HG03520 (cell line): ENCODE results near the gene FARP1.

Experiments used
- ATAC-seq: cut with Tn5 transposase; IDR thresholded peaks from one replicate; pipeline ENCODE4 v1.9.1; 2021; ENCODE audit warnings: mild to moderate bottlenecking, moderate library complexity; ENCODE audit not compliant: unreplicated experiment

FARP1 gene

DNA sequence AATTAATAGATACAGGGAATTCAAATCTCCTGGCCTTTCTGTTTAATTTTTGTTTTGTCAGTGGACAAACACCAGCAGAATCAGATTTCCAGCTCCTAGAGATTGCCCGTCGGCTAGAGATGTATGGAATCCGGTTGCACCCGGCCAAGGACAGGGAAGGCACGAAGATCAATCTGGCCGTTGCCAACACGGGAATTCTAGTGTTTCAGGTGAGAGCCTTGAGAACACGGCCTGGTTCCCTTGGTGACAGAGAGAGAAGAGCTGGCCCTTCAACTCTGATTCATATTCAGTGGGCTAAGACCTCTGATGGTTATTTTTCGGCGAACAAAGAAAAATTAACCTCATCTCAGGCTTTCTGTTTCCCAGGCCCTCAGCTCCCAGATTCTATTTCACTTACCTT, 242.7 kb downstream of the FARP1 start:
- no peak for ATAC-seq

DNA sequence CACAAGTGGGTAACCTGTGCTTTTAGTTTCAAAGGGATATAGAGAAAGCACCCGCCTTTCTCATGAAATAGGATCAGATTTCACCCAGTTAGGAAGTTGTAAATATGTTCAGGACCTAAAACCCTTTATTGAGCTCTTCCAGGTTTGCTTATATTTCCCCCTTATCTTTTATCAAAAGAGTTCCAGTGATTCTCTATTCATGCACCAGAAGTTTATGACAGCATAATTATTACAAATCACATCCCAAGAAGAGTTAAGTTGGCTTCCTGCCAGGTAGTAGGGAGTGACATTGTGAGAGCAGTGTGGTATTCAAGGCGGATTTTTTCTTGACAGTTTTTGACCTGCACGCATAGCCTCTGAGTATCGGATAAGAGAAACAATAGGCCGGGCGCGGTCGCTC, 243.7 kb downstream of the FARP1 start:
- no peak for ATAC-seq

DNA sequence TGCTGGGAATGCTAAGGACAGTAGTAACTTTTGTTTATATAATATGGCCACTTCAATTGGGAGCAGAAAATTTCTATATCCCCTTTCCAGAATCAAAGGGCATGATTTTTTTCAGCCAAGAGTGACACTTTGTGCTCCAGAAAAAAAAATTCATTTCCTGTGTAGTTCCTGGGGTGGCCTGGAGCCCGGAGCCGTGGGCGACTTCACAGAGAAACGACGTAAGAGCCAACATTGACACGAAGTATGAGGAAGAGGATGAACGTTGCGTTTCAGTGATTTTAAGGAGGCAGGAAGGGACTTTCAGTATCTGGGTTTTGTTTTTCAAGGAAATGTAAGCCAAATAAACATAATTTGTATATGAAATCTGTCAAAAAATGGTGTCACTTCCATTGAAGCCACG, 246.4 kb downstream of the FARP1 start:
- no peak for ATAC-seq

DNA sequence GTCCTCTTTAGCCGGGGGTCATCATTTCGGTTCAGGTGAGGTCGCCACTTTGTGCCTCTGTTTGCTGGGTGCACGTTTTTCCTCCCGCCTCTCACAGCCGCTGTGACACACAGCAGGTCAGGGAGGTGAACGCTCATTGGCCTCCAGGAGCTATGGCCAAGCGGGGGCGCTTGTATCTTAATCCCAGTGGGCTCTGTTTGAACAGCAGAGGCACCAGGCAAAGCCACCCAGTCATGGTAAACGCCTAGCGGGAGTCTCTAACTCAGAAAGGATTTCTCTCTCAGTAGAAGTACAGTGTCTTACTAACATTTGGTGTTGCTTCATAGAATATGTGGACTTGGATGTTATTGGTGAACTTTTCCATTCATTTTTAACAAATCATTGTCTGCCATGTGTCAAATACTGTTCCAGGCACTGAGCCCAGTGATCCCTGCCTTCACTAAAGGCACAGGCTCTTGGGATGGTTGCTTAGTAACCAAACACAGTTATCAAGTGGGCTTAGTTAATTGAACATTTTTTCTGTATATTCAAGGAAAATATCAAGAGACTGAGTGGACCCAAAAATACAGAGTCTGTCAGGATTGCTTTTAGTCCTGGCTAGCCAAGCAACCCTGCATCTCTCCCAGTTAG, 247.3 kb downstream of the FARP1 start:
- no peak for ATAC-seq

DNA sequence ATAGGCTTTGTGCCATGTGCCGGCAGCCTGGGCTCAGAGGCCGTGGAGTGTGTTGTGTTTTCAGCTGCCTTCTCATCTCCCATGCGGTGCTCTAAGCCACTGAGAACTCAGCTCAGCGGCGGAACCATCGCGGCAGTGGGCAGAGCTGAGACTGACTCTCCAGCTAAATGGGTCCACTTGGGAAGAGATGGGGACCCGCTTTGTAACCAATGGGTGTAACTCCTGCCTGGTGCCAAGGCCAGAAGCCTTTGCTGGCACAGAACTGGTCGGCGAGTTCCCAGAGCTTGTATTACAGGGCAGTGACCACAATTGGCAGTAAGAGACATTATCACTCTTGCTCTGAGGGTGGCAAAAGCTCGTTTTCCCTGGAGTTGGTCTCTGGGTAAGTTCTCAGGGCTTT, 251.0 kb downstream of the FARP1 start:
- no peak for ATAC-seq

DNA sequence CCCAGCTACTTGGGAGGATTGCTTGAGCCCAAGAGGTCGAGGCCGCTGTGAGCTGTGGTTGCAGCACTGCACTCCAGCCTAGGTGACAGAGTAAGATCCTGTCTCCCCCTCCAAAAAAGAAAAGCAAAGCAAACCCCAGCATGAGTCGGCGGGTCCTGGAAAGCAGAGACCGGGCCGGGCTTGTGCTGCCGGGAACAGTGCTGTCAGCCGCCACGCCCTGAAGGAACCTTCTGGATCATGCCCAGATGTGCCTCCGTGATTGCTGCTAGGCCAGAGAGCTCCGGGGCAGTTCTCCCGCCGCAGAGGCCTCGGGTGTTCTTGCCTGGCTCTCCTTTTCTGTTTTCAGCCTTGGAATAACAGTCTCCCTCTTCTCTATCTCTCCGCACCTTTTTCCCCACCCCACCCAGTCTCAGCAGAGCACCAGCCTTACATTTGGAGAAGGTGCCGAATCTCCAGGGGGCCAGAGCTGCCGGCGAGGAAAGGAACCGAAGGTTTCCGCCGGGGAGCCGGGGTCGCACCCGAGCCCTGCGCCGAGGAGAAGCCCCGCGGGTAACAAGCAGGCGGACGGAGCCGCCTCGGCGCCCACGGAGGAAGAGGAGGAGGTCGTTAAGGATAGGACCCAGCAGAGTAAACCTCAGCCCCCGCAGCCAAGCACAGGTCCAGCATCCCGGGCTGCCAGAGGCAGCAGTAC, 252.1 kb downstream of the FARP1 start:
- ATAC-seq, result no peak

DNA sequence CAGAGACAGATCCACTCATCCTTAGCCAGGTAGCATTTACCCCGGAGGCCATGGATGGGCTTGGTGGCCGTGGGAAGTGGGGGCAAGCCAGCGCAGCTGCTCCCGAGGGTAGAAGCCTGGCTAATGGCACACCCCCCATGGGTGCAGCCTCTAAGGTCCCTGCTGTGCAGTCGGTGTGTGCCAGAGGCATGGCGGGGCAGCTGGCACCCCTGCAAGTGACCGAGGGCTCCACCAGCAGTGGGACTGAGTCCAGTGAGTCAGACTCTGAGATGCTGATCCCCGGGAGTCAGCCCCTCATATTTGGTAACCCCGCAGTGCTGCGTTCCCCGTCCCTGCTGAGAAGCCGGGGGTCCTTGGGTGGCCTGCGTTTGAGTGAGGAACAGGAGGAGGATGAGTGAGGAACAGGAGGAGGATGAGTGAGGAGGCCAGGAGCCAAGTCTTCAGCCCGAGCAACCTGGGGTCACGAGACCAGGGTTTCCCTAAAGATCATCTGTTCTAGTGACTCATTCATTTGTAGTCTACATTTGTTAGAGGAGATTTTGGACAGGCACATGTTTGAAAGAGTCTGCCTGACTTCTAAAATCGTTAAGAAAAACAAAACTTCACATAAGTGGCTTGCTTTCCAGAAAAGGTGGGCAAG, 253.3 kb downstream of the FARP1 start:
- no peak for ATAC-seq

DNA sequence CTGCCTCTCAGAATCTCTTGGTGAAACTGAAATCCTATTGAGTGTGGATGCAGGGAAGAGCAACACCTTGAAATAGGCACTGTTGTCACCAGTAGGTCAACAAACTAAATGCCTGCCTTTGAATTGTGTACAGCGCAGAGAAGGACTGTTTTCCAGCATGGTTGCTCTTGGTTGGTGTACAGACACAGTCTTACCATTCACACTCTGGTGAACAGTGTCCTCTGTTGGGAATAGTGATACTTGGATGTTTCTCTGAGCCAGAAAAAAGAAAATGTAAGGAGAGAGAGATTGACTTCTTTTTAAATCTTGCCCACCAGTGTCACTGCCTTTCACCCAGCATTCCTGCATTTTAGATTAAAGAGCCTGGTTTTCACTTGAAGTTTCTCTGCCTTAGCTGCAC, 254.3 kb downstream of the FARP1 start:
- ATAC-seq, result no peak

DNA sequence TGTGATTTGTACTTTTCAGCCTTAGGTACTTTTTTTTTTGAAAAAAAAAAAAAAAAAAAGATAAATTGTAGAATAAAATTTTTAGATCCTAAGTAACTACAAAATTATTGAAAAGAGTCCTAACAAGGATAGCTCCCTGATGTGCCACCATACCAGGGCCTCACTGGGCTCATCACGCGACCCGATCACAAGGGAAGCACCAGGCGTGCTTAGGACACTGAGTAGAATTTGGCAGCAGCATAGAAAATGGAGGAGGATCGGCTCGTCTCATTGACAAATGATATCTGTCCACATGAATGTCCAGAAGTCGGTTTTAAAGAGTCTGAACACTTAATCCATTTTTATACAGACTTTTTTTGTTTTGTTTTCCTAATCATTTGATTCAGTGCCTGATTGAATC, 255.0 kb downstream of the FARP1 start:
- no peak for ATAC-seq

DNA sequence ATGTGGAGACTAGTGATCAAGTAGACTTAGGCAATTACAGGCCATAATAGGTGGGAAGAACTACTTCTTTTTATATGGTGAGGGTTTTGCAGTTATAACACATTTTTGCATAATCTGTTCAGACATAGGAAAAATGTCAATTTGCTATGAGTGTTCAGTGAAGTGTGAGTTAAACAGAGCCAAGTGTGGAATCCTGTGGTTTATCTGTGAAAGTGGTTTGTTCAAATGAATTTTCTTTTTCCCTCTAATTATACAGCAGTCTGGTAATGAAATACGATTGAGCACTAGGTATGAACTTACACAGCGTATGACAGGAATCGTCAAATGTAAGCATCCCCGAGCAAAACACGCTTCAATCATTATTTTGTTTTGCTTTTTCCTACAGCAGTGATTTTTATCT, 255.7 kb downstream of the FARP1 start:
- ATAC-seq, result no peak

DNA sequence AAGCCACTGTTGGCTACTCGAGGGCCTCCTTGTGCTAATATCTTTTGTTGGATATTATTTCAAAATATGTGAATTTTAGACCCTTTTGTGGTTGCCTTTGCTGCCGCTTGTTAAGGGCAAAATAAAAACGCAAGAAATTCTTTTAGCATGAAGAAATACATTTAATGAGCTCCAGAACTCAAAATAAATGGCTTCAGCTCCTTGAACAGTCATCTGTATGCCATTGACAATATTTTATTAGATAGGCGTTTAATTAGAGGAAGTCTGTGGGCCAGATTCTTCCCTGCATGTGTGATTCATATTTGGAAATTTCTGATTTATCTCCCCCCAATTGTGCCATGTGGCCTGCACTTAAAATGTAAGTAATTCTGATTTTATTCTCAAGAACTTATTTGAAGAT, 256.9 kb downstream of the FARP1 start:
- no peak for ATAC-seq

DNA sequence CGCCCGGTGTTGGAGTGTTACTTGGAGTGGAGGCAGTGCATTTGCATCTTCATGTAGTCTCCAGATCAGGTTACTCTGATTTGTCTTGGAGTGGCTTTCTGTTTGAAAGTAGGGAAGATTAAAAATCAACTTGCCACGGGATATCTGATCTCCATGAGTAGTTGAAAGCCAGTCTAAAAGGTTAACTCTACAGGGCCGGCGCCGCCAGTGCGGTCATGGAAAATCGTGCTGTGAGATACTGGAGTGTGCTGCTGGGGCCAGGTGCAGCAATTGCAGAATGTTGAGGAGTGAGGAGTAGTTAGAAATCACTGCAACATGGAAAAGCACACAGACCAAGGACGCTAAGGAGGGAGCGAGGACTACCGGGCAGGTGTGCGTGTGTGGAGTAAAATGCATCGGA, 259.0 kb downstream of the FARP1 start:
- ATAC-seq, result no peak

DNA sequence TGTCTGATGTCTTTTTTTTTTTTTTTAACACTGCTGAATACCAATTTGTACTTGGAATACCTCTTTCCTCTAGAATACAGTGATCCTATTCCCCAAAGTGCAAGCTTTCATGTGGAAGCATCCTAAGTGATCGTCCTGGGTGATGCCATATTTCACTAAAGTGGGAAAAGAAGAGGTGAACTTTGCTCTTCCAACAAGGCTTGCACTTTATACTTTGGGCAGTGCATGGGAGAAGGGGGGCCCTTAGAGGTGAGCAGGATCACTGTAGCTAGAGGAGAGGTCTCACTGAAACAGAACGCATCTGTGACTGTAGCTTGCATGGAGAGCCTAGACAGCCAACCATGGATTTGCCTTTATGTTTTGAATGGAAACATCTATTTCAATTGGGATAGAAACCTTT, 260.2 kb downstream of the FARP1 start:
- ATAC-seq, result no peak

DNA sequence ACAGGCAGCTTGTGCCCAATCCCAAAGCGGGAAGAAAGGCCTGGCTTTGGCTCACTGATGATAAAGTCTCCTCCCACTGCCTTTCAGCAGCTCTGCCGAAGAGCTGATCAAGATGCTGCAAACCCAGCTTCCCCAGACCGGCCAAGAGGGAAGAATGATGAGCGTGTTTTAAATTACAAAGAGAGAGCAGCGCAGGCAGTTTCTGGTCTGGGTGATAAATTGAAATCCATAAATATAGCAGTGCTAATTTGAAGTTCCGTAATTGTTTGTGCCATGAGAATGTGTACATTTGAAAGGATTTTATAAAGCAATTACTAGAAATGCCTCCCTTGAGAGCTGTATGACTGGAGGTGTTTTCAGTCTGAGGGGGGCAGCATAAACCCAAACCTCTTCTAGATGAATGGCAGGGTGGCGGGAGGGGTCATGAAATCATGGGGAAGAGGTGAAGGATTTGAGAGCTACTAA, 262.2 kb downstream of the FARP1 start:
- ATAC-seq, result no peak

DNA sequence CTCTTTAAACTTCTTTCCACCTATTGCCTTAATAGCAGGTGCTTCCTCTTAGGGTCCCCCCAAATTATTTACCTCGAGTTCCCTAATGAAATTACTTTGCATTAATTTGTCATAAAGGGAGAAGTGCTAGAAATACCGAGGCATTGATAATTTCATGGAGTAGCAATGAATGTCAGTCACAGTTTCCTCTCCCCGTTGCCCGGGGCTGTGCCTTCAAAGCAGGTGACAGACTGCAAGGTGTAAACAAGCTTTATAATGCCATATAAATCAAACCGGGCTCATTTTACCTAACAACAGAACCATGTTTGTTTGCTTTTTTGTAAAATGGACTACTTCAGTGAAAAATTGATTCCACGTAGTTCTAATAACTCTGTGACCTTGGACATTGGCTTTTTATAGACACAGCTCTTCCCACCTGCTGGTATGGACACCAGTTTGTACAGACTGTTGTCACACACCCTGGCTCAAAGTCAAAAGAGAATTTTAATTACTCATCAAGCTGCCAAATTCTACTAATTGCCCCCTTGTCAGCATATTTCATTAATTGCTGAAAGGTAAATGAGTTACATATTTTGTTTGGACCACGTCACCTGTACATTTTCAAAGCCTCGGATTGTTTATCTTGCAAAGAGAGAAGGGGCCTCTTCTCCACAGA, 262.9 kb downstream of the FARP1 start:
- ATAC-seq, result no peak

DNA sequence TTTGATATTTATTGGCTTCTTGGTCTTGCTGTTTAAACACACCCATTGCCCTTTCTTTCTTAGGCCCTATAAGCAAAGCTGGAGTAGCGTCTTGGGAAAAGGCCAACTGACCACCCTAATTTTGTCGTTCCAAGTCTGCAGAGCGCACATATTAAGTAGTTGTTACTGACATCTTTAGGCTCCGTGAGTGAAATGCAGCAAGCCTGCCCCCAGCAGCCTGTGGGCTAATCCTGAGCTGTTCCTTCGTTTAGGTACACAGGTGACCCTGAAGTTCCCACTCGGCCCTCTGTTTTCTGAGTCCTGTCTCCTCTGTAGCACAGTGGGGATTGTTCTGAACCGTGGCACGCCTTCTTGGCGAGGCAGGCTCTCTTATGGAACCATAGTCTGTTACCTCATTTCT, 263.5 kb downstream of the FARP1 start:
- ATAC-seq, result no peak

DNA sequence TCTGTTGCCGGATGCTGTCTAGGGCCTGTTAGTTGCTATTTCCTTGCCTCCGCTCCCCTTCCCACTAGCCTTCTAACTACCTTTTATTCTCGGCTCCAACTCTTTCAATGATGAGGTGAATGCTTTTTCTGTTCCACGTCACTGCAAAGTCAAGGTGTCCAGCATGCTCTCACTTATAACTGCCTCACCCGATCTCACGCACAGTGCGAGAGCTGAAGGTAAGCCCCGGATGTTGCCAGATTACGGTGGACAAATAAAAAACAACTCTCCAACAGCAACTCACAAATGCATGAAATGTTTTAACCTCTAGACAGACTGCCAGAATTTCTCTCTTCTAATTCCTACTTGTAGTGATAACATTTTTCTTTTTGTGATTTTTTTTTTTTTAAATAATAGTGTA, 264.1 kb downstream of the FARP1 start:
- ATAC-seq, result no peak

DNA sequence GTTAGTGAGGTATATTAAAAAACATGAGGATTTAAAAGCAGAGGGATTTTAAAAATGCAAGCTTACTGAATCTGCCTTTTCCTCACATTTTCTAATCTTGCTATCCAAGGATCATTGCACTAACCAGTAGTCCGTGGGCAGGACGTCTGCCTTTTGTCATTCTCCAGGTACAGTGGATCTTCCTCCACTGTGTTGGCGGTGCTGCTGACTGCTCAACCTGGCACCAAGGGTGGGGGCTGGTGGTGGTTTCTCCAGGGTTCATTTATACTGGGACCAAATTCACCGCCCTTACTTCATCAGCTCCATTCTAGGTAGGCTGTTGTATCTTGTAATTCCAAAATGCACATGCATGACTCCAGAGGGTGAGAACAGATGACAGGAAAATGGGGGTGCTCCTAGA, 264.7 kb downstream of the FARP1 start:
- no peak for ATAC-seq

DNA sequence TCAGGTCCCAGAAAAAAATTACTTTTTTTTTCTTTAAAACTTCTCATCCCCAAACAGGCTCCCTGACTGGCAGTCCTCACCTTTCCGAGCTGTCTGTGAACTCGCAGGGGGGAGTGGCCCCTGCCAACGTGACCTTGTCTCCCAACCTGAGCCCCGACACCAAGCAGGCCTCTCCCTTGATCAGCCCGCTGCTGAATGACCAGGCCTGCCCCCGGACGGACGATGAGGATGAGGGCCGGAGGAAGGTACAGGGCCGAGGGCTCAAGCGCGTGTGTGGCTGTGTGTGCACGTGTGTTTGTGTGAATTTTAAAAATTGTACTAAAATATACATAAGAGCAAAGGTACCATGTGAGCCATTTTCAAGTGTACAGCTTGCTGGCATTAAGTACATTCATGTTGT, 266.4 kb downstream of the FARP1 start:
- ATAC-seq, result no peak

DNA sequence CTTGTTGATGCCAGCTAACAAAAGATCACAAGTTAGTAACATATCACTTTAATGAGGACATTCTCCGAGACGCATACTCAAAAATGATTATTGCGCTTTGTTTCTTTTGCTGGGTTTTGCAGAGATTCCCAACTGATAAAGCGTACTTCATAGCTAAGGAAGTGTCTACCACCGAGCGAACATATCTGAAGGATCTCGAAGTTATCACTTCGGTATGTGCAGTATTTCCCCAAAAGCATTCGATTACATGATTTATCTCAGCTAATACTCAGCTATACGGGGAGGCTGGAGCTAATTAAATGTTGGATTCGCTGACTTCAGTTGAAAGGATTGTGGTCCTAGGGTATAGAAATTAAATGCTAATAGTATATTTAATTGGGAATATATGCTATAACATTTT, 267.7 kb downstream of the FARP1 start:
- ATAC-seq, result no peak

DNA sequence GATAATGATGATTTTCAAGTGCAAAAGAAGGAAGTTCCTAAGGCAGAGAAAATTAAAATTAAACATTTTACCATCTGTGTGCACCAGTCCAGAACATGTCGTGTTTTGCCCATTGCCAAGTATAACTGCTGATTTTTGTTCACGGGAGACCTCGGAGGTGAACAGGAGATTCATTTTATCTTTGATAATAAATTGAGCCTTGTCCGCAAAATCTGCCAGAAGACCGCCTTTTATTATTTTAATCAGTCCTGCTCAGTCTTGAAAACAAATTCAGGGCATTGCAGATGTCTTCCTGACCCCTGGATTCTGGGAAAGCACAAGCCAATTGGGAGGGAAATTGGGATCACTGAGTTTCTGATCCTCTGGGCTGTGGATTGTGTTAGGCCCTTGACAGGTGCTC, 268.1 kb downstream of the FARP1 start:
- ATAC-seq, result no peak
